GM18508 (cell line): Measurements from ENCODE around the gene KCND2.
"Not testable (repeated sequence)": the region's sequence is repeated elsewhere in the genome, so short reads cannot be mapped to it uniquely, and the experiment has no call there.

Experiments used
- ATAC-seq: cut with Tn5 transposase; IDR thresholded peaks from one replicate; pipeline ENCODE4 v1.9.1; 2021; ENCODE audit warnings: moderate number of reproducible peaks; ENCODE audit not compliant: insufficient read depth, unreplicated experiment

KCND2 gene

GRCh38 chr7:120564145-120564544 lies 291.2 kb downstream of the KCND2 start:
- ATAC-seq, result no peak

GRCh38 chr7:120567204-120567603 lies 294.2 kb downstream of the KCND2 start:
- ATAC-seq, result no peak

GRCh38 chr7:120578657-120579056 lies 305.7 kb downstream of the KCND2 start:
- ATAC-seq, result not testable (repeated sequence)

GRCh38 chr7:120582916-120583315 lies 309.9 kb downstream of the KCND2 start:
- no peak for ATAC-seq

- ATAC-seq, result no peak
Observed at GRCh38 chr7:120583899-120584586, 311.1 kb downstream of the KCND2 start.

- no peak for ATAC-seq
Observed at GRCh38 chr7:120586571-120586970, 313.6 kb downstream of the KCND2 start.

- no peak for ATAC-seq
Observed at GRCh38 chr7:120587243-120587642, 314.3 kb downstream of the KCND2 start.

GRCh38 chr7:120588416-120588815 lies 315.4 kb downstream of the KCND2 start:
- ATAC-seq, result no peak

GRCh38 chr7:120588862-120589261 lies 315.9 kb downstream of the KCND2 start:
- ATAC-seq, result no peak

- ATAC-seq, result no peak
Observed at GRCh38 chr7:120600607-120601006, 327.6 kb downstream of the KCND2 start.

- ATAC-seq, result no peak
Observed at GRCh38 chr7:120603366-120603765, 330.4 kb downstream of the KCND2 start.

- no peak for ATAC-seq
Observed at GRCh38 chr7:120609136-120609753, 336.3 kb downstream of the KCND2 start.

GRCh38 chr7:120611975-120612374 lies 339.0 kb downstream of the KCND2 start:
- no peak for ATAC-seq

GRCh38 chr7:120615703-120616102 lies 342.7 kb downstream of the KCND2 start:
- peak; percentile 81 for ATAC-seq

- no peak for ATAC-seq
Observed at GRCh38 chr7:120617275-120617674, 344.3 kb downstream of the KCND2 start.

GRCh38 chr7:120628251-120628650 lies 355.3 kb downstream of the KCND2 start:
- ATAC-seq, result no peak

GRCh38 chr7:120639884-120640283 lies 366.9 kb downstream of the KCND2 start:
- ATAC-seq, result no peak

- ATAC-seq, result no peak
Observed at GRCh38 chr7:120645966-120646365, 373.0 kb downstream of the KCND2 start.

- no peak for ATAC-seq
Observed at GRCh38 chr7:120654241-120654640, 381.3 kb downstream of the KCND2 start.

- no peak for ATAC-seq
Observed at GRCh38 chr7:120658516-120658915, 385.5 kb downstream of the KCND2 start.

GRCh38 chr7:120662291-120662690 lies 389.3 kb downstream of the KCND2 start:
- ATAC-seq, result no peak

- no peak for ATAC-seq
Observed at GRCh38 chr7:120665068-120665467, 392.1 kb downstream of the KCND2 start.
